C1 segment of cervical spinal cord (tissue), 14 donors: Measurements from ENCODE around the gene UMAD1.

Source experiments
- DNase-seq, 14 donors: peaks; one replicate each; lab custom pipeline; 2025; lab: John Stamatoyannopoulos, UW

UMAD1 gene

GRCh38 chr7:7920481-7920880 is 279.9 kb downstream of the UMAD1 start:
- DNase-seq: no peak

- DNase-seq: no peak
Observed at GRCh38 chr7:7921830-7922229, 281.3 kb downstream of the UMAD1 start.

DNA sequence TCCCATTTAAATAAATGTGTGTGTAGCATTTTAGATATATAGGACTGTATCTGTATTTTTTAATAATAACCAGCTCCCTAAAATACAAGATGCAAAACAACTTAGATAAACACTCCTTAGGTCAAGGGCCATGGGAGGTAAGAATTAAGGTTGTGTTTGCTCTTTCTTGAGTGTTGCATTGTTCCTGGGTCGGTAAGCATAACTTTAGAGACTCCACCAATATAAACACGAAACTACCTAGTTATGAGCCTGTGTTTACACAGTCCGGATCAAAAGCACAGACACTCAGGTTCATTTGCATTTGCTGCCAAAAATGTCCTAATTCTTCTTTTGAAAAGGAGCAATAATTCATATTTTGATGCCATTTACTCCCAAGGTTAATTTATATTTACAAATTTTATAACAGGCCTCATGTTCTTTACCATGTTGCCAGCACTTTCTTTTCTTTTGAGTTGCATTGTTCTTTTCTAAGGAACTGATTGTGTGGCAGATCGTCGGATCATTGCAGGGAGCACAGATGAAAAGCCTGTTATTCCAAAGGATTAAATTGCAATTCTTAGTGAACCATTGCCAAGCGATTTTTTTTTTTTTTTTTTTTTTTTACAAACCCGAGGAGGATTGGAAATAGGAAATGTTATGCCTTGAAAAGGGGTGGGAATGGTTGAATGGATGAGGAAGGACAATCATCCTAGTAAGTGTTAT is 282.3 kb downstream of the UMAD1 start:
- no peak for DNase-seq

GRCh38 chr7:7923818-7924217 is 283.3 kb downstream of the UMAD1 start:
- DNase-seq: no peak

DNA sequence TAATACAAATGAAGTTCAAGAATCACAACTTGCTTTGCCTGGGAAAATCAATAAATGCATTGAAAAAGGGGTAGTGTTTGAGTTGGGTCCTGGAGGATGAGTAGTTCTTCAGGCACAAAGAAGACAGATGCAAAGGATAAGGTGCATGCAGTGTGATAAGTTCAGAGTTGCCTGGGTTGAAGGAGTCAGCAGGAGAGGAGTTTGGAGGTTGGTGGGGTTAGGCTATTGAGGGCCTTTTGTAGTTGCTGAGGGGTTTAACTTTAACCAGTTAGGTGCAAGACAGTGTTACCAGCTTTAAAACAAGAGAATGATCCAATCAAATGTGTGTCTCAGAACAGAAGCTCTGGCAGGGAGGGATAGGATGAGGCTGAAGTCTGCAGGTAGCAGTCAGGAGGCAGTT is 283.8 kb downstream of the UMAD1 start:
- DNase-seq: no peak
